GM23248 (cell line): ENCODE results near the gene TMTC1. TPM values are rescaled to one million over a fixed set of nuclear protein-coding genes. Genes with fewer than 3 reads are reported as not detected.
A peak's percentile ranks its signal among the peaks of the same experiment; 100 is the strongest.
"Not testable (repeated sequence)": the region's sequence is repeated elsewhere in the genome, so short reads cannot be mapped to it uniquely, and the experiment has no call there.

Experiments
- DNase-seq: peaks from one replicate; pipeline ENCODE4 v3.0.0-alpha.2; 2015
- H2AFZ ChIP-seq: fragments of 200-600 bp; sonication (generic); 2 replicates; pipeline ENCODE4 v1.6.1; 2016; ENCODE audit warnings: antibody characterized with exemption
- H3F3A ChIP-seq: fragments of 200-600 bp; sonication (generic); 2 replicates; pipeline ENCODE4 v1.6.1; 2016; ENCODE audit warnings: mild to moderate bottlenecking, antibody characterized with exemption, mixed run types; ENCODE audit not compliant: insufficient read depth
- H3K27ac ChIP-seq: fragments of 200-600 bp; sonication (generic); 2 replicates; pipeline ENCODE4 v1.5.1; 2016; ENCODE audit warnings: mild to moderate bottlenecking
- H3K27me3 ChIP-seq: fragments of 200-600 bp; sonication (generic); replicated peaks from 2 replicates; pipeline ENCODE4 v1.6.1; 2016; ENCODE audit warnings: mild to moderate bottlenecking; ENCODE audit not compliant: insufficient read depth
- H3K36me3 ChIP-seq: fragments of 200-600 bp; sonication (generic); 2 replicates; pipeline ENCODE4 v1.6.1; 2016; ENCODE audit warnings: low read depth, mild to moderate bottlenecking
- H3K4me1 ChIP-seq: fragments of 200-600 bp; sonication (generic); 2 replicates; pipeline ENCODE4 v1.6.1; 2016; ENCODE audit warnings: mild to moderate bottlenecking; ENCODE audit not compliant: insufficient read depth
- H3K4me2 ChIP-seq: fragments of 200-600 bp; sonication (generic); one replicate; pipeline ENCODE4 v1.6.1; 2016; ENCODE audit warnings: mild to moderate bottlenecking; ENCODE audit not compliant: unreplicated experiment
- H3K4me3 ChIP-seq: fragments of 200-600 bp; sonication (generic); 2 replicates; pipeline ENCODE4 v1.5.1; 2016; ENCODE audit warnings: mild to moderate bottlenecking
- H3K79me2 ChIP-seq: fragments of 200-600 bp; sonication (generic); 2 replicates; pipeline ENCODE4 v1.6.1; 2016; ENCODE audit warnings: mild to moderate bottlenecking; ENCODE audit not compliant: insufficient read depth
- H3K9ac ChIP-seq: fragments of 200-600 bp; sonication (generic); 2 replicates; pipeline ENCODE4 v1.6.1; 2016; ENCODE audit warnings: mild to moderate bottlenecking
- H3K9me2 ChIP-seq: fragments of 200-600 bp; sonication (generic); 2 replicates; pipeline ENCODE4 v1.6.1; 2016; ENCODE audit warnings: mixed run types, mild to moderate bottlenecking, moderate library complexity; ENCODE audit not compliant: insufficient read depth
- H3K9me3 ChIP-seq: fragments of 200-600 bp; sonication (generic); one replicate; pipeline ENCODE4 v1.6.1; 2017; ENCODE audit warnings: low read depth
- H4K20me1 ChIP-seq: fragments of 200-600 bp; sonication (generic); 2 replicates; pipeline ENCODE4 v1.6.0; 2016; ENCODE audit not compliant: insufficient read depth
- EZH2 ChIP-seq: fragments of 200-600 bp; sonication (generic); IDR thresholded peaks from 2 replicates; pipeline ENCODE4 v1.6.1; 2018; ENCODE audit warnings: antibody characterized with exemption, mild to moderate bottlenecking; ENCODE audit not compliant: insufficient read depth, poor library complexity, severe bottlenecking
- EZH2phosphoT487 ChIP-seq: fragments of 200-600 bp; sonication (generic); IDR thresholded peaks from 2 replicates; pipeline ENCODE4 v1.6.1; 2018; ENCODE audit warnings: antibody characterized with exemption, moderate library complexity, mild to moderate bottlenecking, low read depth; ENCODE audit not compliant: insufficient read depth
- WGBS, 2 experiments: methylation state at CpG; one replicate each; pipeline ENCODE4 v1.1.6; 2015 to 2017; ENCODE audit warnings: low lambda C conversion rate in 2 of 2, low coverage in 1 of 2; ENCODE audit errors: missing lambda C conversion rate in 2 of 2; 5-methylcytosine and 5-hydroxymethylcytosine counted together
- in situ Hi-C: fragments of 300-500 bp; cut with MboI; formaldehyde crosslinking; loops from 2 replicates; pipeline ENCODE4 v1.15.0; 2020
- polyA plus RNA-seq: library from polyadenylated mRNA; unstranded; fragments of >200 nt; fragmentation: Nextera tagmentation; extraction: Ambion mirVana; gene quantifications from 2 replicates; pipeline ENCODE4 v1.2.1, GENCODE V29; 2016
- total RNA-seq: library from RNA; depleted of rRNA; stranded (reverse); fragments of >200 nt; shearing (Covaris generic); gene quantifications from 2 replicates; pipeline ENCODE4 v1.2.3, GENCODE V29; 2014

The TMTC1 gene
- total and polyA plus RNA-seq, 2 experiments from 2014 or later: 6.8 to 25.3 TPM

DNA sequence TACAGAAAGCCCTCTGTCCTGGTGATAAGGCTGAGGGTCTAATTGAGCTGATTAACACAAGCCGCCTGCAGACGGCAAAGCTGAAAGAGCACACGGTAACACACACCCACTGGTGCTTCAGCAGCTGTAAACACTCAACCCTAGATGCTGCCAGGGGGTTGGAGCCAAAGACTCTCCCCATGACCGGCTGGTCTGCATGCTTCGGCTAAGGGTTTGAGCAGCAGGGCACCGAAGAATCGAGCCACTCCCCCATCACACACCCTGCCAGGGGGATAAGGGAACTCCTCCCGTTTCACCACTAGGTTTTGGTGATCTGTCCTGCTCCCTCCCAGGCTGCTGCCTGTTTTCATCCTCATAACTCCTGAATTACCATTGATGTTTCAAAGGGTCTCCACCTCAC, 145.2 kb downstream of the TMTC1 start:
- Histone ChIP-seq H3K27me3 (no peaks in the 10 kb centered on the region), H3K9ac (no peak overlapping the region), H3K9me3 (no peaks in the 10 kb centered on the region), H3K27ac (no peak overlapping the region), H3K4me1 (peaks cover 6% of the 10 kb centered on the region), H3K4me3 (no peak overlapping the region), H3K9me2 (no peaks in the 10 kb centered on the region), H2AFZ (no peak overlapping the region), H4K20me1 (no peaks in the 10 kb centered on the region), H3K36me3 (no peaks in the 10 kb centered on the region), H3K79me2 (no peaks in the 10 kb centered on the region), H3F3A (no peaks in the 10 kb centered on the region), H3K4me2 (no peak overlapping the region)
- no peak for DNase-seq
- 58 to 71% methylated on average over 8 of the region's 8 CpGs for WGBS, 2 experiments
- TF ChIP-seq EZH2 (no peak), EZH2phosphoT487 (no peak)
- in situ Hi-C loops: no loop called here

DNA sequence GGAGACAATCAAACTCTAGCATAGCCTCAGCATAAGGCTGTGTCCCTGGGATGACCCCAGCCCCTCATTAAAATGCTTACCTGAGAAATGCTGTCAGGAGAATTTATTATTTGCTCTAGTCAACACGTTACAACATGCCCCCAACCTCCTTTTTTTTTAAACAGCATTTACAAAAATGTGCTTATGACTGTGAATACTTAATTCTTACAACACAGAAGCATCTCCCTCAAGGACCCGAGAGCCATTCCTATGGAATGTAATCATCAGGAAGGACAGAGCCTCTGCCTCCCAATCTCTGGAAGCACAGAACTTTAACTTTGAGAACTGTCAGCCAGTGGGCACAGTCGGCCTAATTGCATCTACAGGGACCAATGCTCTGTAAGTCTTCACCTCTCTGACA, 149.7 kb downstream of the TMTC1 start:
- H3K9ac ChIP-seq: no peak overlapping the region
- 65 to 68% methylated on average over 3 of the region's 3 CpGs for WGBS, 2 experiments
- H3K27me3 ChIP-seq: no peaks in the 10 kb centered on the region
- H2AFZ ChIP-seq: no peak overlapping the region
- H3F3A ChIP-seq: no peaks in the 10 kb centered on the region
- peak; percentile 52 for DNase-seq
- no peaks in the 10 kb centered on the region for H3K79me2 ChIP-seq
- no peaks in the 10 kb centered on the region for H3K9me3 ChIP-seq
- no peaks in the 10 kb centered on the region for H3K9me2 ChIP-seq
- no peak overlapping the region for H3K4me3 ChIP-seq
- in situ Hi-C loops: no loop called here
- 0 out of 2 replicates have a peak, but pooled peaks cover 2% of the 10 kb centered on the region for H3K36me3 ChIP-seq
- no peaks in the 10 kb centered on the region for H4K20me1 ChIP-seq
- no peak overlapping the region for H3K27ac ChIP-seq
- TF ChIP-seq EZH2phosphoT487 (no peak), EZH2 (no peak)
- no peak overlapping the region for H3K4me2 ChIP-seq
- H3K4me1 ChIP-seq: no peaks in the 10 kb centered on the region; the same call in 1 of the 2 replicates

GRCh38 chr12:29630164-29630563, 153.6 kb downstream of the TMTC1 start:
- H2AFZ ChIP-seq, H4K20me1 ChIP-seq, H3K4me2 ChIP-seq, H3K9me3 ChIP-seq, in situ Hi-C loops, H3K27ac ChIP-seq, DNase-seq, H3K9me2 ChIP-seq, H3F3A ChIP-seq, H3K79me2 ChIP-seq, H3K27me3 ChIP-seq, H3K36me3 ChIP-seq, H3K4me1 ChIP-seq, H3K9ac ChIP-seq, H3K4me3 ChIP-seq: not testable (repeated sequence)
- WGBS, 2 experiments: 56 to 68% methylated on average over 1 of the region's 1 CpG

DNA sequence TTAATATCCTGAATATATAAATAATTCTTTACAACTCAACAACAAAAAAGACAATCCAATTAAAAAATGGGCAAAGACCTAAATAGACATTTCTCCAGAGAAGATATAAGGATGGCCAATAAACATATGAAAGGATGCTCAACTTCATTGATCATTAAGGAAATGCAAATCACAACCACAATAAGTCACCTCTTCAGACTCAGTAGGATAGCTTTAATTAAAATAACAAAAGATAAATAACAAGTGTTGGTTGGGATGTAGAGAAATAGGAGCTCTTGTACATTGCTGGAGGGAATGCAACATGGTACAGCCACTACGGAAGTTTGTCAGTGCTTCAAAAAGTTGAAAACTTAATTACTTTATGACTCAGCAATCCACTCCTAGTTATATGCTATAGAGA, 156.5 kb downstream of the TMTC1 start:
- in situ Hi-C loops: no loop called here
- Histone ChIP-seq H3K79me2 (no peaks in the 10 kb centered on the region), H3K4me2 (no peak overlapping the region), H3K27me3 (no peaks in the 10 kb centered on the region), H3K9me2 (no peaks in the 10 kb centered on the region), H3K9me3 (no peaks in the 10 kb centered on the region), H3K36me3 (0 out of 2 replicates have a peak, but pooled peaks cover 5% of the 10 kb centered on the region), H3K4me3 (no peak overlapping the region), H4K20me1 (no peaks in the 10 kb centered on the region), H3K27ac (no peak overlapping the region), H3F3A (no peaks in the 10 kb centered on the region), H3K9ac (no peak overlapping the region), H3K4me1 (no peaks in the 10 kb centered on the region), H2AFZ (no peak overlapping the region)
- TF ChIP-seq EZH2: no peak
- no peak for TF ChIP-seq EZH2phosphoT487
- WGBS, 2 experiments: 94 to 96% methylated on average over 1 of the region's 1 CpG
- no peak for DNase-seq

GRCh38 chr12:29625359-29625953, 158.3 kb downstream of the TMTC1 start:
- Histone ChIP-seq H3K4me2 (no peak overlapping the region), H3K27ac (no peak overlapping the region), H3F3A (no peaks in the 10 kb centered on the region), H4K20me1 (no peaks in the 10 kb centered on the region), H3K9me3 (no peaks in the 10 kb centered on the region), H3K9me2 (no peaks in the 10 kb centered on the region), H2AFZ (no peak overlapping the region), H3K4me1 (no peaks in the 10 kb centered on the region), H3K27me3 (no peaks in the 10 kb centered on the region), H3K4me3 (no peak overlapping the region), H3K9ac (no peak overlapping the region), H3K79me2 (no peaks in the 10 kb centered on the region), H3K36me3 (0 out of 2 replicates have a peak, but pooled peaks cover 3% of the 10 kb centered on the region)
- in situ Hi-C loops: no loop called here
- no peak for TF ChIP-seq EZH2
- TF ChIP-seq EZH2phosphoT487: no peak
- 42 to 43% methylated on average over 2 of the region's 2 CpGs for WGBS, 2 experiments
- no peak for DNase-seq
